PC-9 (cell line): ENCODE data around the gene KAT6B. TPM values are rescaled to one million over a fixed set of nuclear protein-coding genes. Genes with fewer than 3 reads are reported as not detected.

ENCODE experiments used
- BruUV-seq: library from RNA; stranded (reverse); fragments of 400-500 nt; replicated peaks from 2 replicates; lab custom pipeline; 2021; lab: Mats Ljungman, UMichigan
- CTCF ChIA-PET: fragments of 300-600 bp; sonication (Branson Sonifier 250); formaldehyde crosslinking; loops from one replicate; lab custom pipeline; 2022; ENCODE audit warnings: antibody characterized with exemption; lab: Charles Lee
- POLR2A ChIA-PET: fragments of 300-600 bp; sonication (Branson Sonifier 250); formaldehyde crosslinking; loops from one replicate; lab custom pipeline; 2022; ENCODE audit warnings: antibody characterized with exemption; ENCODE audit not compliant: unreplicated experiment; lab: Charles Lee
- DNase-seq, 2 experiments: peaks; one replicate each; pipeline versions ENCODE4 v3.0.0 to v3.0.0-alpha.2; 2015 to 2022; ENCODE audit warnings: mixed read lengths in 1 of 2
- H2AFZ ChIP-seq: fragments of 200-600 bp; sonication (generic); 2 replicates; pipeline ENCODE4 v1.8.1; 2017; ENCODE audit warnings: antibody characterized with exemption
- H3F3A ChIP-seq: fragments of 200-600 bp; sonication (generic); 2 replicates; pipeline ENCODE4 v1.8.1; 2017; ENCODE audit warnings: antibody characterized with exemption, mild to moderate bottlenecking, low read depth; ENCODE audit not compliant: insufficient read depth
- H3K27ac ChIP-seq: fragments of 200-600 bp; sonication (generic); 2 replicates; pipeline ENCODE4 v1.6.1; 2016; ENCODE audit warnings: mixed run types
- H3K27me3 ChIP-seq: fragments of 200-600 bp; sonication (generic); 2 replicates; pipeline ENCODE4 v1.6.1; 2016; ENCODE audit warnings: low read depth, mixed run types; ENCODE audit not compliant: insufficient read depth
- H3K36me3 ChIP-seq: fragments of 200-600 bp; sonication (generic); 2 replicates; pipeline ENCODE4 v1.6.1; 2016; ENCODE audit warnings: low read depth, mixed run types
- H3K4me1 ChIP-seq: fragments of 200-600 bp; sonication (generic); replicated peaks from 2 replicates; pipeline ENCODE4 v1.6.1; 2016; ENCODE audit warnings: mixed run types; ENCODE audit not compliant: insufficient read depth
- H3K4me2 ChIP-seq: fragments of 200-600 bp; sonication (generic); 2 replicates; pipeline ENCODE4 v1.6.1; 2017; ENCODE audit warnings: mixed run types
- H3K4me3 ChIP-seq: fragments of 200-600 bp; sonication (generic); 2 replicates; pipeline ENCODE4 v1.6.1; 2016; ENCODE audit warnings: mixed run types
- H3K79me2 ChIP-seq: fragments of 200-600 bp; sonication (generic); 2 replicates; pipeline ENCODE4 v1.6.1; 2017; ENCODE audit warnings: low read depth, mixed run types
- H3K9me2 ChIP-seq: fragments of 200-600 bp; sonication (generic); 2 replicates; pipeline ENCODE4 v1.8.1; 2017; ENCODE audit warnings: mild to moderate bottlenecking; ENCODE audit not compliant: insufficient read depth
- H3K9me3 ChIP-seq: fragments of 200-600 bp; sonication (generic); 2 replicates; pipeline ENCODE4 v1.8.1; 2016; ENCODE audit warnings: low read depth; ENCODE audit not compliant: insufficient read depth
- H4K20me1 ChIP-seq: fragments of 200-600 bp; sonication (generic); 2 replicates; pipeline ENCODE4 v1.8.1; 2017; ENCODE audit not compliant: insufficient read depth
- EZH2 ChIP-seq: fragments of 200-600 bp; sonication (generic); IDR thresholded peaks from 2 replicates; pipeline ENCODE4 v1.8.0; 2017; ENCODE audit warnings: antibody characterized with exemption, low read depth
- intact Hi-C: fragments of 100-400 bp; cut with micrococcal nuclease; formaldehyde crosslinking; loops from one replicate; pipeline ENCODE4 v1.10.0; 2022; ENCODE audit not compliant: unreplicated experiment
- total RNA-seq: library from RNA; stranded (reverse); gene quantifications from 2 replicates; pipeline ENCODE4 v1.2.3, GENCODE V29; 2021
- TF ChIP-seq, protein P1 (sequence below): fragments of 200-600 bp; sonication (generic); conservative IDR thresholded peaks from 2 replicates; pipeline ENCODE4 v1.6.1; 2017; ENCODE audit warnings: mixed run types, antibody characterized with exemption, mild to moderate bottlenecking, moderate library complexity

The KAT6B gene
- total RNA-seq, 1 experiment from 2014 or later, result 30.9 TPM

DNA sequence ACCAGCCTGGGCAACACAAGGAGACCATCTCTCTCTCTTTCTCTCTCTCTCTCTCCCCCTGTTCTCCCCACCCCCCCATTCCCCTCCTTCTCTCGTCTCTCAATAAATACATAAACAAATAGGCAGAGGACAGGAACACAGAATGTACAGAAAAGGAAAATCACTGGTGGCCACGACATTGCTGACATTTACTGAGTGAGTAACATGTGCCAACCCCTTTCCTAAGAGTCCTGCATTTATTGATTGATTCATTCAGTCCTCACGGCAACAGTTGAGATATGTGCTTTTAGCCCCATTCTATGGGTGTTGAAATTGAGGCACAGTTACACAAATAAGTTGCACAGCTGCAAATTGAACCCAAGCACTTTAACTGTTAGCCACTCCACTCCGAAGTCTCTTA, 170.8 kb downstream of the KAT6B start:
- TF ChIP-seq, protein P1, sequence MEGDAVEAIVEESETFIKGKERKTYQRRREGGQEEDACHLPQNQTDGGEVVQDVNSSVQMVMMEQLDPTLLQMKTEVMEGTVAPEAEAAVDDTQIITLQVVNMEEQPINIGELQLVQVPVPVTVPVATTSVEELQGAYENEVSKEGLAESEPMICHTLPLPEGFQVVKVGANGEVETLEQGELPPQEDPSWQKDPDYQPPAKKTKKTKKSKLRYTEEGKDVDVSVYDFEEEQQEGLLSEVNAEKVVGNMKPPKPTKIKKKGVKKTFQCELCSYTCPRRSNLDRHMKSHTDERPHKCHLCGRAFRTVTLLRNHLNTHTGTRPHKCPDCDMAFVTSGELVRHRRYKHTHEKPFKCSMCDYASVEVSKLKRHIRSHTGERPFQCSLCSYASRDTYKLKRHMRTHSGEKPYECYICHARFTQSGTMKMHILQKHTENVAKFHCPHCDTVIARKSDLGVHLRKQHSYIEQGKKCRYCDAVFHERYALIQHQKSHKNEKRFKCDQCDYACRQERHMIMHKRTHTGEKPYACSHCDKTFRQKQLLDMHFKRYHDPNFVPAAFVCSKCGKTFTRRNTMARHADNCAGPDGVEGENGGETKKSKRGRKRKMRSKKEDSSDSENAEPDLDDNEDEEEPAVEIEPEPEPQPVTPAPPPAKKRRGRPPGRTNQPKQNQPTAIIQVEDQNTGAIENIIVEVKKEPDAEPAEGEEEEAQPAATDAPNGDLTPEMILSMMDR, result no peak
- TF ChIP-seq EZH2, result no peak
- intact Hi-C loops, result no loop called here
- Histone ChIP-seq H3K27ac (no peak overlapping the region), H3K79me2 (no peaks in the 10 kb centered on the region), H3K27me3 (no peaks in the 10 kb centered on the region), H2AFZ (no peak overlapping the region), H3F3A (no peaks in the 10 kb centered on the region), H4K20me1 (no peaks in the 10 kb centered on the region), H3K9me3 (no peaks in the 10 kb centered on the region), H3K4me3 (no peak overlapping the region), H3K9me2 (no peaks in the 10 kb centered on the region), H3K4me1 (no peaks in the 10 kb centered on the region), H3K36me3 (peaks cover 9% of the 10 kb centered on the region), H3K4me2 (no peak overlapping the region)
- ChIA-PET POLR2A (no interaction called here), CTCF (no interaction called here)
- DNase-seq, result no peak
- BruUV-seq, result no TSS peak

DNA sequence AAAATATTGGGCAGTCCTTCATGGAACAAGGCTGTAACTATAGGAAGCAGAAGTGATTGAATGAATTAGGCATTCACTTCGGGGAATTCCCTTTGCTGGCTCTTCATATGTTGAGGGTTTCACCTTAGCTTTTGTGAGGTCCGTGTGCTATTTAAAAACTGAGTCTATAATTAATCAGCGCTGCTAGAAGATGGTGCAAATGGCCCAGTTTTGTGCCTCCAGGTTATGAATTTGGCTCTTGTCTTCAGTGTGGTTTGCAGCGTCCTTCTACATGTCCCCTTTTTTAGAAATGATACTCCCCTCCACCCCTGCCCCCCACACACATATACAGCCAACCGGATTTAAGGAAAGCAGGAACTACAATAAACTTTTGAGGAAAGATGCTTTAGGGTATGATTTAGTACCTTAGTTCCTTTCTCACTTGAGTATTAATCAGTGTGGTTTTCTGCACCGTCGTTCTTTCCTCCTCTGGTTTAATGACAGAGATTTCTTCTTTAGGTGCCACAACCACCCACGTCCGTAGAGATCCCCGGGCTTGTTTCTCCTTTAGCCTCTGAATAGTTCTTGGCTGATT, 174.4 kb downstream of the KAT6B start:
- H3K9me2 ChIP-seq, result no peaks in the 10 kb centered on the region
- H2AFZ ChIP-seq, result no peak overlapping the region
- H3K9me3 ChIP-seq, result no peaks in the 10 kb centered on the region
- no peaks in the 10 kb centered on the region for H3K27me3 ChIP-seq
- no peak overlapping the region for H3K4me3 ChIP-seq
- no peaks in the 10 kb centered on the region for H3K4me1 ChIP-seq
- H4K20me1 ChIP-seq, result no peaks in the 10 kb centered on the region
- DNase-seq, result no peak
- TF ChIP-seq EZH2, result no peak
- TF ChIP-seq, protein P1, result no peak
- H3K36me3 ChIP-seq, result peaks cover 7% of the 10 kb centered on the region; the same call in 1 of the 2 replicates
- no peak overlapping the region for H3K4me2 ChIP-seq
- intact Hi-C loops, result no loop called here
- CTCF ChIA-PET, result no interaction called here
- H3F3A ChIP-seq, result no peaks in the 10 kb centered on the region
- H3K79me2 ChIP-seq, result no peaks in the 10 kb centered on the region
- H3K27ac ChIP-seq, result no peak overlapping the region
- POLR2A ChIA-PET, result no interaction called here
- BruUV-seq, result no TSS peak

DNA sequence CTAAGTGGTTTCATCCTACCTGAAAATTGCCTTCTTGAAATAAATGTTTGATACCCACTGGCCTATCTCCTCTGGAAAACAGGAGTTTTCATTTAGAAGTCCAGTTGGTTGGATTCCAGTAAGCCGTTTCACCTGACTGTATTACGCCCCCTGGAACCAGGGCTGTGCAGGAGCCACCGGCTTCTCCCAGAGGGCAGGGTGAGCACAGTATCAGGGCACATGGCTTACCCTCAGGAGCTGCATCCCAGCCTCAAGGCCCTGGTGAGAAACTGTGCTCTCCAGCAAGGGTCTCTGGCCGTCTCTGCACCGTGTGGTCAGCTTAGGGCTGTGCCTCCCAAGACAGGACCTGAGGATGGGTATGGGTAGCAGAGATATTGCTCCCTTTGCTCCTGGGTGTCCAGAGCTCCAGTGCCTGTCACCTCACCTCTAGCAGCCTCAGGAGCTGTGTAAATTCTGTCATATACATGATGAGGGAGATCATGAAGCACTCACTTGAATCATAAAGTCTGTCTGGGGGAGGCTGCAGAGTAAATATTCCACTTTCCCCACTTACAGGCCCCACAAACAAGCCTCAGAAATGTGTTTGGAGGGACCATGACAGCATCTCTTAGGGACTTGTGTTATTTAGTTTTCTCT, 175.4 kb downstream of the KAT6B start:
- BruUV-seq, result no TSS peak
- Histone ChIP-seq H3K79me2 (no peaks in the 10 kb centered on the region), H3K4me1 (no peaks in the 10 kb centered on the region), H3K36me3 (0 out of 2 replicates have a peak, but pooled peaks cover 4% of the 10 kb centered on the region), H3K4me2 (no peak overlapping the region), H3K4me3 (no peak overlapping the region), H2AFZ (no peak overlapping the region), H3K27ac (no peak overlapping the region), H3K9me3 (no peaks in the 10 kb centered on the region), H3K27me3 (no peaks in the 10 kb centered on the region), H3K9me2 (no peaks in the 10 kb centered on the region), H3F3A (no peaks in the 10 kb centered on the region), H4K20me1 (no peaks in the 10 kb centered on the region)
- ChIA-PET POLR2A (interaction anchor here (0.6 kb wide), 1 partner anchor 116 kb away, joined by 4 read pairs; no protein-coding TSS in a partner anchor), CTCF (no interaction called here)
- intact Hi-C loops, result no loop called here
- TF ChIP-seq EZH2, result no peak
- TF ChIP-seq, protein P1, result no peak
- no peak for DNase-seq
